Inflammatory macrophage (primary cell): Measurements from ENCODE around the gene ARL6IP6.
A peak's percentile ranks its signal among the peaks of the same experiment; 100 is the strongest.
"Not testable (repeated sequence)": the region's sequence is repeated elsewhere in the genome, so short reads cannot be mapped to it uniquely, and the experiment has no call there.

Experiments
- DNase-seq, 2 donors: peaks; one replicate each; pipeline ENCODE4 v3.0.0-alpha.2; 2020 to 2022
- total RNA-seq, 18 experiments: gene quantifications; one replicate each; lab custom pipeline; 2026; ENCODE audit warnings: mixed read lengths in 6 of 18, inconsistent platforms in 2 of 18; lab: John Stamatoyannopoulos, UW

ARL6IP6 gene
- total RNA-seq: 15.6 to 45.2 (median 31.0) reads per million in 18 experiments

GRCh38 chr2:152718076-152718908 is at the start of gene ARL6IP6:
Gene ARL6IP6 (plus strand): TSS chr2:152718620. CDS start chr2:152718625, 5 bp downstream.
- DNase-seq: peak; percentile 92 to 94

- no peak for DNase-seq
Observed at GRCh38 chr2:152674334-152674733, 44.1 kb upstream of the ARL6IP6 start.

GRCh38 chr2:152676461-152676860 is 42.0 kb upstream of the ARL6IP6 start:
- DNase-seq: no peak

GRCh38 chr2:152678808-152679207 is 39.6 kb upstream of the ARL6IP6 start:
- DNase-seq: no peak

GRCh38 chr2:152682663-152683062 is 35.8 kb upstream of the ARL6IP6 start:
- DNase-seq: no peak

- no peak for DNase-seq
Observed at GRCh38 chr2:152683400-152683799, 35.0 kb upstream of the ARL6IP6 start.

GRCh38 chr2:152686321-152686720 is 32.1 kb upstream of the ARL6IP6 start:
- DNase-seq: no peak

- no peak for DNase-seq
Observed at GRCh38 chr2:152693033-152693432, 25.4 kb upstream of the ARL6IP6 start.

GRCh38 chr2:152694161-152694661 is 24.2 kb upstream of the ARL6IP6 start:
- peak; percentile 13 to 14 for DNase-seq

- no peak for DNase-seq
Observed at GRCh38 chr2:152695763-152696162, 22.7 kb upstream of the ARL6IP6 start.

GRCh38 chr2:152696476-152696875 is 21.9 kb upstream of the ARL6IP6 start:
- DNase-seq: no peak

- DNase-seq: no peak
Observed at GRCh38 chr2:152701198-152701597, 17.2 kb upstream of the ARL6IP6 start.

GRCh38 chr2:152706477-152707021 is 11.9 kb upstream of the ARL6IP6 start:
- no peak for DNase-seq

GRCh38 chr2:152708742-152709141 is 9.7 kb upstream of the ARL6IP6 start:
- no peak for DNase-seq

GRCh38 chr2:152710713-152711112 is 7.7 kb upstream of the ARL6IP6 start:
- DNase-seq: no peak

GRCh38 chr2:152715112-152715511 is 3.3 kb upstream of the ARL6IP6 start:
- no peak for DNase-seq

- DNase-seq: peak; percentile 35 to 39
Observed at GRCh38 chr2:152715854-152716428, 2.5 kb upstream of the ARL6IP6 start.

- DNase-seq: peak in 1 of 2 donors; percentile 34
Observed at GRCh38 chr2:152716805-152717227, 1.6 kb upstream of the ARL6IP6 start.

GRCh38 chr2:152717228-152718075 is 968 bp upstream of the ARL6IP6 start, which contains the start of gene PRPF40A:
Gene PRPF40A (minus strand): TSS chr2:152717461. CDS start chr2:152717439, 22 bp downstream.
- DNase-seq: peak; percentile 99

GRCh38 chr2:152718909-152719645 is 657 bp downstream of the ARL6IP6 start:
- peak; percentile 53 to 54 for DNase-seq

- no peak for DNase-seq
Observed at GRCh38 chr2:152720794-152721193, 2.4 kb downstream of the ARL6IP6 start.

GRCh38 chr2:152722639-152723038 is 4.2 kb downstream of the ARL6IP6 start:
- DNase-seq: not testable (repeated sequence)
